H1 (cell line): ENCODE results near the gene SBF2. TPM values are rescaled to one million over a fixed set of nuclear protein-coding genes. Genes with fewer than 3 reads are reported as not detected.
A peak's percentile ranks its signal among the peaks of the same experiment; 100 is the strongest.

Experiments
- HDAC2 ChIP-seq, 2 experiments: fragments of 300-600 bp in 1 of 2; sonication (generic) in 1 of 2; IDR thresholded peaks; 2 replicates each; pipeline ENCODE4 v1.6.1; 2011 to 2012; ENCODE audit warnings: low read depth in 2 of 2, low read length in 2 of 2, mild to moderate bottlenecking in 2 of 2, moderate library complexity in 2 of 2, borderline replicate concordance in 1 of 2, inconsistent platforms in 1 of 2
- JUND ChIP-seq: IDR thresholded peaks from 2 replicates; pipeline ENCODE4 v1.6.1; 2011; ENCODE audit warnings: mild to moderate bottlenecking, improper control_type of control experiment, low read length
- KDM1A ChIP-seq: fragments of 200-600, 300-600 bp; sonication (generic); IDR thresholded peaks from 2 replicates; pipeline ENCODE4 v1.7.1; 2016; ENCODE audit warnings: mild to moderate bottlenecking, low read length, borderline replicate concordance
- KDM4A ChIP-seq: IDR thresholded peaks from one replicate; pipeline ENCODE4 v1.7.1; 2012; ENCODE audit warnings: low read depth, mild to moderate bottlenecking, moderate library complexity, low read length, inconsistent platforms; ENCODE audit not compliant: severe bottlenecking
- NANOG ChIP-seq: IDR thresholded peaks from 2 replicates; pipeline ENCODE4 v1.6.1; 2011; ENCODE audit warnings: low read length, low read depth, mild to moderate bottlenecking, inconsistent platforms; ENCODE audit not compliant: insufficient read depth, poor library complexity, severe bottlenecking
- NRF1 ChIP-seq: IDR thresholded peaks from 2 replicates; pipeline ENCODE4 v1.6.1; 2011; ENCODE audit warnings: mild to moderate bottlenecking, low read depth, low read length, improper control_type of control experiment
- PHF8 ChIP-seq: fragments of 200-600 bp; sonication (generic); conservative IDR thresholded peaks from 2 replicates; pipeline ENCODE4 v1.7.1; 2012; ENCODE audit warnings: low read depth, mild to moderate bottlenecking, inconsistent platforms, low read length, moderate library complexity
- POLR2AphosphoS5 ChIP-seq: IDR thresholded peaks from 2 replicates; pipeline ENCODE4 v1.6.1; 2011; ENCODE audit warnings: low read depth, low read length
- RAD21 ChIP-seq, 2 experiments: IDR thresholded peaks in 1 of 2; conservative IDR thresholded peaks in 1 of 2; 2 replicates each; pipeline ENCODE4 v1.6.1; 2011; ENCODE audit warnings: low read depth in 2 of 2, low read length in 2 of 2, improper control_type of control experiment in 1 of 2, inconsistent platforms in 1 of 2, mild to moderate bottlenecking in 1 of 2, moderate library complexity in 1 of 2
- SIN3A ChIP-seq, 2 experiments: IDR thresholded peaks in 1 of 2; conservative IDR thresholded peaks in 1 of 2; 2 replicates each; pipeline ENCODE4 v1.6.1; 2011 to 2012; ENCODE audit warnings: low read length in 2 of 2, improper control_type of control experiment in 1 of 2, low read depth in 1 of 2, mild to moderate bottlenecking in 1 of 2
- TAF7 ChIP-seq: optimal IDR thresholded peaks from 2 replicates; pipeline ENCODE3; 2011; ENCODE audit warnings: low read depth, mild to moderate bottlenecking, inconsistent platforms, low read length, moderate library complexity, borderline replicate concordance
- TBP ChIP-seq: IDR thresholded peaks from 2 replicates; pipeline ENCODE4 v1.6.1; 2011; ENCODE audit warnings: low read depth, low read length, improper control_type of control experiment
- polyA plus RNA-seq, 7 experiments: library from polyadenylated mRNA; depleted of rRNA in 3 of 7; stranded (reverse) in 5 of 7; unstranded in 2 of 7; fragments of >200 nt in 5 of 7; fragments of 200-250 nt in 2 of 7; gene quantifications; 1 replicate in 5 of 7; 2 replicates in 1 of 7; 4 replicates in 1 of 7; pipeline versions ENCODE4 v1.2.1 to v1.2.3, GENCODE V29; 2011 to 2013; ENCODE audit warnings: missing spikeins in 2 of 7, mixed read lengths in 2 of 7
- total RNA-seq: library from RNA; stranded (reverse); fragmentation: NEBNext Ultra II Directional; extraction: Animal tissue kit (Norgen Biotek cat#: 25700); gene quantifications from 2 replicates; pipeline ENCODE4 v1.2.1, GENCODE V29; 2021
- TF ChIP-seq, protein P1 (sequence below): IDR thresholded peaks from 2 replicates; pipeline ENCODE4 v1.6.1; 2012; ENCODE audit warnings: inconsistent platforms
- TF ChIP-seq, protein P2 (sequence below): IDR thresholded peaks from 2 replicates; pipeline ENCODE4 v1.6.1; 2012; ENCODE audit warnings: inconsistent platforms
- TF ChIP-seq, protein P3 (sequence below): IDR thresholded peaks from 2 replicates; pipeline ENCODE4 v1.6.1; 2011; ENCODE audit warnings: low read length, improper control_type of control experiment

Gene SBF2
- total and polyA plus RNA-seq, 2 of the 8 experiments (the other 6 are each of a cell fraction or from before 2014, with no cell fraction given), result 36.7 to 50.5 TPM

DNA sequence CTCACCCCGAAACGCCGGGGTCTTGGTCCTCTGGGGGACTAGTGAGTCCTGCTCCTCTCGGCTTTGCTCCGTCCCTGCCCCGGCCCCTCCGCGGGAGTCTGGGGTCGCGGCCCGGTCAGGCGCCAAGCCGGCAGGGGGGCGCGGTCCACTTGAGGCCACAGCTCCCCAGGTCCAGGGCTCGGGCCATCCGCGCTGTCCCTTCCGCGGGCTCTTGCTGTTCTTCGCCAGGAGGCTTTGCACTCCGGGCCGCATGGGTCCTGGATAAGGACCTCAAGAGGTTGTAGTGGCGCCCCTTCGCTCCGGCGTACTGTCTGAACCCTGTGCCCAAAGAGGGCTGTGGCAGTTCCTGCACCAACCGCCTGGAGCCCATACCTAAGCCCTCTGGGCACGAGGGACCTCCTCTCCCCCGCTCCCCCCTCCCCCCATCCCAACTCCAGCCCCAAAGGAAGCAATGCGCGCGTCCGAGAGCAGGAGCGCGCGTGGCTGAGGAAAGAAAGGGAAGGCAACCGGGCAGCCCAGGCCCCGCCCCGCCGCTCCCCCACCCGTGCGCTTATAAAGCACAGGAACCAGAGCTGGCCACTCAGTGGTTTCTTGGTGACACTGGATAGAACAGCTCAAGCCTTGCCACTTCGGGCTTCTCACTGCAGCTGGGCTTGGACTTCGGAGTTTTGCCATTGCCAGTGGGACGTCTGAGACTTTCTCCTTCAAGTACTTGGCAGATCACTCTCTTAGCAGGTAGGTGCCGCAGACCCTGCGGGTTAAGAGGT, 10.7 kb upstream of the SBF2 start, which contains the start of gene ADM (continued):
- TF ChIP-seq, protein P1, sequence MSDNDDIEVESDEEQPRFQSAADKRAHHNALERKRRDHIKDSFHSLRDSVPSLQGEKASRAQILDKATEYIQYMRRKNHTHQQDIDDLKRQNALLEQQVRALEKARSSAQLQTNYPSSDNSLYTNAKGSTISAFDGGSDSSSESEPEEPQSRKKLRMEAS, result peak; percentile 67; the same call in 1 of the 2 replicates
- no peak for TF ChIP-seq KDM4A
- peak; percentile 97 for TF ChIP-seq TAF7
- no peak for TF ChIP-seq JUND
- TF ChIP-seq, protein P2, sequence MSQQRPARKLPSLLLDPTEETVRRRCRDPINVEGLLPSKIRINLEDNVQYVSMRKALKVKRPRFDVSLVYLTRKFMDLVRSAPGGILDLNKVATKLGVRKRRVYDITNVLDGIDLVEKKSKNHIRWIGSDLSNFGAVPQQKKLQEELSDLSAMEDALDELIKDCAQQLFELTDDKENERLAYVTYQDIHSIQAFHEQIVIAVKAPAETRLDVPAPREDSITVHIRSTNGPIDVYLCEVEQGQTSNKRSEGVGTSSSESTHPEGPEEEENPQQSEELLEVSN, result no peak
- TF ChIP-seq SIN3A (conservative IDR thresholded peaks at IDR 0.05 in 1 of 2, IDR thresholded peaks at IDR 0.05 in 1 of 2; ENCODE audit: low read depth in 1 of 2, low read length in 2 of 2), result peak in 1 of 2 experiments; percentile 55; a peak in 1 of 4 replicates
- TF ChIP-seq HDAC2 (IDR thresholded peaks at IDR 0.05; ENCODE audit: borderline replicate concordance in 1 of 2, low read depth in 2 of 2, low read length in 2 of 2), result peak; percentile 55 to 67; a peak in 2 of 4 replicates
- TF ChIP-seq NRF1, result no peak
- no peak for TF ChIP-seq NANOG
- no peak; the same call in 1 of the 2 replicates for TF ChIP-seq KDM1A
- peak; percentile 97 for TF ChIP-seq TBP
- TF ChIP-seq, protein P3, sequence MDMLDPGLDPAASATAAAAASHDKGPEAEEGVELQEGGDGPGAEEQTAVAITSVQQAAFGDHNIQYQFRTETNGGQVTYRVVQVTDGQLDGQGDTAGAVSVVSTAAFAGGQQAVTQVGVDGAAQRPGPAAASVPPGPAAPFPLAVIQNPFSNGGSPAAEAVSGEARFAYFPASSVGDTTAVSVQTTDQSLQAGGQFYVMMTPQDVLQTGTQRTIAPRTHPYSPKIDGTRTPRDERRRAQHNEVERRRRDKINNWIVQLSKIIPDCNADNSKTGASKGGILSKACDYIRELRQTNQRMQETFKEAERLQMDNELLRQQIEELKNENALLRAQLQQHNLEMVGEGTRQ, result no peak
- TF ChIP-seq POLR2AphosphoS5, result peak; percentile 97
- peak; percentile 31 for TF ChIP-seq PHF8
- TF ChIP-seq RAD21 (IDR thresholded peaks at IDR 0.05 in 1 of 2, conservative IDR thresholded peaks at IDR 0.05 in 1 of 2; ENCODE audit: low read depth in 2 of 2, low read length in 2 of 2), result peak; percentile 24 to 40; a peak in 2 of 4 replicates
